Esophagus mucosa (tissue), 1 donor: Measurements from ENCODE around the gene ABCD2. TPM values are rescaled to one million over a fixed set of nuclear protein-coding genes. Genes with fewer than 3 reads are reported as not detected.
"Not testable (repeated sequence)": the region's sequence is repeated elsewhere in the genome, so short reads cannot be mapped to it uniquely, and the experiment has no call there.

Experiments
- ATAC-seq: fragments of 200-7000 bp; cut with Tn5 transposase; one replicate; pipeline ENCODE4 v1.9.1; 2020
- total RNA-seq: library from RNA; stranded (reverse); gene quantifications from one replicate; pipeline ENCODE4 v1.2.4, GENCODE V29; 2023
- donor health status: DM: yes; HTN: yes; CAD: no.

The ABCD2 gene
- total RNA-seq: 0.12 TPM

DNA sequence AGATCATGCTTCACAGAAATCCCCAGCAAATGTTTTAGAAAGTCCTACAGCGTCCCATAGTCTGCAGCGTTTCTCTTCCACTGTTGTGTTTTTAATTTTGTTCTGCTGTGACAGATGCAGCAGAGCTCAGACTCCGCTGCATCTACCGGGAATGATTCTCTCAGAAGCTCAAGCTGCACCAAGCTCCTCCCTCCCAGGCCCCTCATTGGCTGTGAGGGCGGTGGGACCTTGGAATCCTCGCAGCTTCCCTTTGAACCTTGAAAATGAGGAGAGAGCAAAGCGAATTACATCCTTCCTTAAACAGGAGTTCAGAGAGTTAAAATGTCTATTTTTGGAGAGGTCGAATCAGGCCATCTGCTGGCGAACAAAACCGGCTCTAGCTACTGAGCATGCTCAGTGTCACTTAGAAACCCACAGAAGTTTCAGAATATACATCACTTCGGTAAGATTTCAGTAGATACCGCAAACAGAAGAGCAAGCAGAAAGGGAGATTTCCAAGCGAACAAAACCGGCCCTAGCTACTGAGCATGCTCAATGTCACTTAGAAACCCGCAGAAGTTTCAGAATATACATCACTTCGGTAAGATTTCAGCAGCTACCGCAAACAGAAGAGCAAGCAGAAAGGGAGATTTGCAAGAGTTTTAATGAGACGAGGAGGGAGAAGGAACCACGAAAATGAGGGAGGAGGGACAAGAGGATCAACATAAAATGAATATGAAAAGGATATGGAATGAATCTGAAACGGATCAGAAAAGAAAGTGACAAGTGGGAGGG, at the start of gene ABCD2:
Gene ABCD2 (minus strand): TSS at position 144 of the 774 bp plus-strand sequence. CDS start 188 bp downstream, outside the sequence.
- peak; percentile 73 for ATAC-seq

GRCh38 chr12:39660101-39660500, 40.5 kb upstream of the ABCD2 start:
- no peak for ATAC-seq

- no peak for ATAC-seq
These were observed 27.8 kb upstream of the ABCD2 start for GRCh38 chr12:39647383-39647782.

DNA sequence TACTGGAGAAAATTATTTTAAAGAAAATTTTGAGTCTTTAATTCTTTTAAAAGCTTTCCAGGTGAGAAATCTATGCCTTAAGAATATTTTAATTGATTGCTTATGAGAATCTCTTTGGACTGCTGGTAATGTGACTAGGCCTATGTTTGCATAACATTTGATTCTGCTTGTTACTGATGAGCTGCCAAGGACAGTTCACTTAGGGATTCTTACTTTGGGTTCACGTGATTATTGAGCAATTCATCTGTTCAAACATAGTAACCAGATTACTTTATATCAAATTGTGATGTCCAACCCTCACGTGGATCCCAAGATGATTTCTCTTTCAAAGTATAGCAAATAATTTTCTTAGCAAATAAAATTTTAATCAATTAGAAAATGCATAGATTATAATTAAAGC, 27.4 kb upstream of the ABCD2 start:
- ATAC-seq: no peak

DNA sequence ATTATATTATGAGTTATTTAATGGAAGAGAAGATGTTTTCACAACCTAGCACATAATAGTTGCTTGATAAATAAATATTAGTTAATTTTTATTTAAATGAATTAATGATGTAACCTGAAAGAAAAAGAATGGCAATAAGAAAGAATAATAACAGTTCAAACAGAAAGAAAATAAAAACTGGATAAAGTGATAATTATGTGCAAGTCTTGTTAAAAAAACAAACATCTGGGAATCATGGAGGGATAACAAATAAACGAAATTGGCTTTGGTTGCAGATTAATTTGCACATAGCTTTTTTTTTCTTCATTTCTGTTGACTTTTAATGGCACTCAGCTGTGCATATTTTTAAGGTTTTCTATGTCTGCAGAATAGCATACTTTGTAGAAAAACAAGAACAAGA, 23.4 kb upstream of the ABCD2 start:
- no peak for ATAC-seq

DNA sequence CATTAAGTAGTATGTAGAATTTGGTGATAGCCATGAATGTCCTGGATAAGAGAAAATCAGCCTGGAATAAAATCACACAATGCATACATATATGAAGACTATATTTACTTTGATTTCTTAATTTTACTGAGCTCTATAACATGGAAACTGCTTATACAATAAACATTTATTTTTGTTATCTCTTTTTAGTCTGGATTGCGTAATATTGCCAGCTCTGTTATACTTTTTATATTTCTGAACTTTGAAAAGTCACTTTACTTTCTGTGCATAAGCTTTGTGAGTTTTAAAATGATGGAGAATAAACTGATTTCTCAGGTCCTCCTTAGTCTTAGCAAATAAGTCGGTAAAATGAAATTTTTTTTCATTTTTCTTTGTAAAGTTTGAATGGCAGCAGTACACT, 19.2 kb upstream of the ABCD2 start:
- ATAC-seq: no peak

GRCh38 chr12:39638178-39638577, 18.6 kb upstream of the ABCD2 start:
- no peak for ATAC-seq

DNA sequence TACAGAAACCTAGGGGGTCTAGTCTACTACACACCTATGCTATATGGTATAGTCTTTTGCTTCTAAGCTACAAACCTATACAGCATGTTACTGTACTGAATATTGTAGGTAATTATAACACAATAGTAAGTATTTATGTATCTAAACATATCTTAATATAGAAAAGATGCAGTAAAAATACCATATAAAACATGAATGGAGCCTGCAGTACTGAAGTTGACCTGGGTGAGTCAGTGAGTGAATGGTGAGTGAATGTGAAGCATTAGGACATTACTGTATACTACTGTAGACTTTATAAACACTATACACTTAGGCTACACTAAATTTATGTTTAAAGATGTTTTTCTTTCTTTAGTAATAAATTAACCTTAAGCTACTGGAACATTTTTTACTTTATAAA, 13.1 kb upstream of the ABCD2 start:
- no peak for ATAC-seq

DNA sequence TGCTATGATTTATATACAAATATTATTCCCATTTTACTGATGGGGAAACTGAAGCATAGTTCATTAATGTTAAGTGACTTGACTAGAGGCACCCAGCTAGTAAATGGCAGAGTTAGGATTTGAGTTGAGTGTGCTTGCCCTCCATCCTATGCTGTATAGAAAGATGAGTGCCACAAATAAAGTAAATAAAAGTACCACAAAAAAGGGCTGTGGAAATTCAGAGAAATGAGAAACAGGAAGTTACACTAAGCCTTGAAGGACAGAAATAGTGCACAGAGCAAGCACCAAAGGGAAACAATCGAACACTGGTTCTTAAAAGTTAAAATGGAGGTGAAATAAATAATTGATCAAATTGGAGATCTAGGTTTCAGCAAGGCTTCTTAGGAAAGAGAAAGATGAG, 9.2 kb upstream of the ABCD2 start:
- ATAC-seq: no peak

GRCh38 chr12:39627914-39628313, 8.3 kb upstream of the ABCD2 start:
- ATAC-seq: no peak

DNA sequence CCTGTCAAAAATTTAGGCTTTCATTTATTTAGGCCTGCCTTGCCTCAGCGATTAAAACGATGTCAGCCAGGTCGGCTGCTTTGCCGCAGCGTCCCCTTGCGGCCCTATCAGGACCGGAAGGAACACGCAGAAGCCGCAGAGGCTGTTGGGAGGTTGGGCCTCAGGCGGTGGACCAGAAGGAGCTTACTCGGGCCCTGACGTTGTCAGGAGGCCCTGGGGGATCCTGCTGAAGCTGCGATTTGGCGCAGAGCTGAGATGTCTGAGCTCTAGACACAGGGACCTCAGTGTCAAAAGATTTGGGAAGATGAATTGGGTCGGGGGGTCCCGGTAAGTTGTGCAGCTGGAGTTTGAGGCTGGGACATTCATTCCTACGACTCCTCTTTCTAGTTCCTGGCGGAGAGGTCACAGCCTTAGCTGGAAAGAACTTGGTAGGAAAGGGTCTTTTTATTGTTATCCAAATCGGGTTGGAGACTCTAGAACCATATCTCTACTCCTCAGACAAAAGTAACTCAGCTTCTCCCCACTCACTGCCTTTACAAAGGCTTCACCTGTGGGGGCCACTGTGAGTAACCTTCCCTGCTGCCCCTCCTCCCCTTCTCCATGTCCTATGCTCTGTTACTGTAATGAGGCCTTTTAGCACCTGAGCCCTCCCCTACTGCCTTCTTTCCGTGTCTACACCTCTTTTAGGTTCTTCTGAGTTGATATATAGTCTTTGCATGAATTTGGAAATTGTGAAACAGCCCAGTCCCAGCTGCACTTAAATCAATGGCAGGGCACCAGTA, 6.6 kb upstream of the ABCD2 start:
- no peak for ATAC-seq

DNA sequence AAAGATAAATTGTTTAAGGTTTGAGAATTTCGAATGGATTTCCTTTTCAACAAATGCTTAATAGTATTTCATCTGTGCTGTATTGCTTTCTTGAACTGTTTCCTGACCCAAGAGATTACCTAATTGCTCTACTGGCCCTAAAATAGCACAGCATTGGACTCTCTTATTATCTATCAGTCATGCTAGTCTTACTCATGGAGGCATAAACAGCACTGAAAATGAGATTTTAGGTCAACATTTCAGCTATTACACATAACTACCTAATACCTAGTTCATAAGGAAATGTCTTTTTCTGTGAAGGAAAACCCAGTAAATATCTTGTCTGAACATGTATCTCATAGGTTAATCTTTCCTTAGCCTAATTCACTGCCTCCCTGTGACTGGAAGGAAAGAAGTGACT, 4.3 kb upstream of the ABCD2 start:
- no peak for ATAC-seq

DNA sequence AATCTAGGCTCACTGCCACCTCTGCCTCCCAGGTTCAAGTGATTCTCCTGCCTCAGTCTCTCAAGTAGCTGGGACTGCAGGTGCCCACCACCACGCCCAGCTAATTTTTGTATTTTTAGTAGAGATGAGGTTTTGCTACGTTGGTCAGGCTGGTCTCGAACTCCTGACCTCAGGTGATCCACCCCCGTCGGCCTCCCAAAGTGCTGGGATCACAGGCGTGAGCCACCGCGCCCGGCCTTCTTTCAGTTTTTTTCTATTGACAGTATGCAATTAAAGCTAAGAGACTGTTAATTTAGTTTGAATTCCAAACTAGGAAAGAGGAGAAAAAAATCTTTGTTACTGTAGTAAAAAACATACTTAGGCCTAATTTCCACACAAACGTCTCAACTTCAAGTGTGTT, 3.6 kb upstream of the ABCD2 start:
- ATAC-seq: not testable (repeated sequence)

DNA sequence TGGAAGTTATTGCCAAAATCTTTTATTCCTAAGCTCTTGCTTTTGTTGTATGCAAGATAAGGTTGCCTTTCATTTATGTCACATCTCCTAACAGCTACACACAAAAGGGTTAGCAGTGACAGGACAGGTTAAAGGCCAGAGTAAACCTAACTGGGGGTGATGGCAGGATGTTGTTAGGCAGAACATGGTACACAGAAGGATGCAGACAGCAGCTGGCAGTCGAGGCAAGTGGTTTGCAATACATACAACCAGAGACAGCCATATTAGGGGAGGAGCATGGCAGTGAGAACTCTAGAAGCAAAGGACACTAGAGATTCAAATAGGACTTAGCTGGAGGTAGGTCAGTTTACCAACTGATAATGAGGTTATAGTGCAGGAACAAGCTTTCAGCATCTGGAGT, 2.7 kb upstream of the ABCD2 start:
- no peak for ATAC-seq

GRCh38 chr12:39621670-39622069, 2.1 kb upstream of the ABCD2 start:
- ATAC-seq: no peak

DNA sequence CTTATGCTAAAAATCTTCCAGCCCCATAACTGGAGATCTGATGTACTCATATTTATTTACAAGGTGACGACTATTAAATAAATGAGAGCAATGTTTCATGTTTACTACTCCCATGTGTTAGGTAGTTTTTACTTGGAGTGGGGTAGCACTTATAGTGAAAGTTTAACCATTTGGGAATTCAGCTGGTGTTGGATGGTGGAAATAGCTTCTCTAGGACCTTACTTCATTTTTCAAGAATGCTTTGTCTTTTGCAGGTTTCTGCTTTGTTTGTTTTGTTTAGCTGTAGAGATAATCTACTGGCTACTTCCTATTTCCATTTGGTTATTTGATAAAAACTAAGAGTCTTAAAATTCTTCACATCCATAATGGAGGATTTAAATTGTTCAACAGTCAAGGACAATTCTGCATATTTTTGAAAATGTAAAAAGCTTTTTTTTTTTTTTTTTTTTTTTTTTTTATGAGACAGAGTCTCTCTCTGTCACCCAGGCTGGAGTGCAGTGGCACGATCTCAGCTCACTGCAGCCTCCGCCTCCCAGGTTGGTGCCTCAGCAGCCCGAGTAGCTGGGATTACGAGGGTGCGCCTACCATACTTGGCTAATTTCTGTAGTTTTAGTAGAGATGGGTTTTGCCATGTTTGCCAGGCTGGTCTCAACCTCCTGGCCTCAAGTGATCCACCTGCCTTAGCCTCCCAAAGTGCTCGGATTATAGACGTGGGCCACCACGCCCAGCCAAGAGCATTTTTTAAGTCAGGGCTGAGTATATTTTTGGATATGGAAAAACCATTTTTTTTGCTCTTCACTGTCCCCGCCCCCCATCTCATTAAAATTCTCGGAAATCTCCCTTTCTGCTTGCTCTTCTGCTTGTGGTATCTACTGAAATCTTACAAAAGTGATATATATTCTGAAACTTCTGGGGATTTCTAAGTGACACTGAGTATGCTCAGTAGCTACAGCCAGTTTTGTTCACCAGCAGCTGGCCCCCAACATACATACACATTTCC, 1.4 kb upstream of the ABCD2 start:
- ATAC-seq: no peak

DNA sequence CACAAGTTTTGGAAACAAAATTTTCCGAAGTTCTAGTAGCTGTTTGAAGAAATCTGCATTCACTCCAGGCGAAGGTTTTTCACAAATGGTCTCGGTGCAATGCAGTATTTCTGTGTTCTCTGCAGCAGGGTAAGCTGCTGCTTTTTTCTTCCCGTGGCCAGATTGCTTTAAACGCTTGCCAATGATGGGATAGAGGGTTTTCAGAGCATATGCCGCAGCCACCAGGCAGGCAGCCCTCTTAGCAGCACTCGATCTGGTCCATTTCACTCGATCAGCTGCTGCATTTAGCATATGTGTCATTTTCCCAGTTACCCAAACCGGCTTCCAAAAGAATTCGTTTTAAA, 315 bp downstream of the ABCD2 start:
- peak; percentile 22 for ATAC-seq

DNA sequence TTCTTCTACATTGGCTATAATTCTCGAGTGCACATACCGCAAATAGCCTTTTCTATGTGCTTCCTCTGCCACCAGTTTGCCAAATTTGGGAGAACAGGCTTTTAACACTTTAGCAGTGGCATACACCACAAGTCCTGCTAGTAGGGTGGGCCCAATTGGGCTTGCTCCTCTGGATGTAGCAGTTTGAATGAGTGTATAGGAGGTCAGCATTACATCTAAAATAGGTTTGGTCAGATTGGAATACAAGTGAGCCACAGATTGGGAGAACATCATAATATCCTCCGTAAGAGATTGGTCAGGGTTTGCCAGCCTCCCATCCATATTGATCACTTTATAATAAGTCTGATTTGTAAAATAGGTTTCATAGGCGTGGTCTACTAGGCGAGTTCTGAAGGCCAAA, 902 bp downstream of the ABCD2 start:
- ATAC-seq: no peak

GRCh38 chr12:39617887-39618286, 1.7 kb downstream of the ABCD2 start:
- ATAC-seq: no peak

GRCh38 chr12:39616666-39617065, 2.9 kb downstream of the ABCD2 start:
- ATAC-seq: no peak

- no peak for ATAC-seq
These were observed 3.4 kb downstream of the ABCD2 start for GRCh38 chr12:39616251-39616650.

DNA sequence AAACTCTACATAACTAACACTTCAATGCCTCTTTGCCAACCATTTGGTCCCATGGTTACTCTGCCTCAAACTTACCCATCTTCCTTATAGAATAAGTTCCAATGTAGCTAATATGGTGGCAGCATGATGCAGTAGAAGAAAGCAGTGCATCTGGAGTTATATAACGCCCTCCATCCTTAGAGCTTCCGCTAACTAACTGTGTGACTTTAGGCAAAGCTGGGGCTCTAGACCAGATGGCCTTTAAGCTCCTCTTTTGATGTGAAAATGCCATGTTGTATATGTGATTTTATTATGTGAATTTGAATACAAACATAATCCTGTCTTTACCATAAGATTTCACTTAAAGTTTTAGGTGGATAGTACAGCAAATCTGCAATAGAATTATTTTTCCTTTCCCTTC, 6.1 kb downstream of the ABCD2 start:
- no peak for ATAC-seq

DNA sequence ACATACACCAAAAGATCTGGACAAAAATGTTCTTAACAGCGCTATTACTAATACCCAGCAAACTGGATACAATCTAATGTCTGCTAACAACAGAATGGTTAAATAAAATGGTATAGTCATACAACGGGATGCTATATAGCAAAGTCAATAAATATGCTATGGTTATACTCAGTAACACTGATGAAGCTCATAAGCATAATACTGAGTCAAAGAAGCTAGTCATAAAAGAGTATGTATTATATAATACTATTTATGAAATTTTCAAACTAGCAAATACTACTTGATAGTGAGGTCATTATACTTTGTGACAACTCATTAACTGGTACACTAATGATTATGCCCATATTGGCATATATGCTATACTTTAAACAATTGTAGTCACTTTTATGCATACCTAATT, 7.4 kb downstream of the ABCD2 start:
- ATAC-seq: no peak
